ENCODE results near the gene KIAA1755. TPM values are rescaled to one million over a fixed set of nuclear protein-coding genes. Genes with fewer than 3 reads are reported as not detected.
"Not testable (repeated sequence)": the region's sequence is repeated elsewhere in the genome, so short reads cannot be mapped to it uniquely, and the experiment has no call there.

KIAA1755 gene
- total RNA-seq, 1 donor from 2014 or later: 15.2 TPM

- intact Hi-C loops (cut with DNase I): no loop called here
- Histone ChIP-seq H3K36me3 (no peaks in the 10 kb centered on the region), H3K4me1 (no peaks in the 10 kb centered on the region), H3K9me3 (no peaks in the 10 kb centered on the region), H3K27me3 (no peaks in the 10 kb centered on the region), H3K4me3 (no peak overlapping the region), H3K27ac (no peak overlapping the region)
- DNase-seq (ENCODE audit: low spot score in 2 of 2): peak in 1 of 2 donors; percentile 53
- no peak for TF ChIP-seq CTCF (IDR thresholded peaks at IDR 0.05)
Measured at GRCh38 chr20:38286586-38287531, 26.3 kb upstream of the KIAA1755 start.

GRCh38 chr20:38284893-38285444, 24.4 kb upstream of the KIAA1755 start:
- no peaks in the 10 kb centered on the region for H3K27me3 ChIP-seq
- intact Hi-C loops (cut with DNase I): no loop called here
- H3K36me3 ChIP-seq: no peaks in the 10 kb centered on the region
- no peak overlapping the region for H3K4me3 ChIP-seq
- TF ChIP-seq CTCF (IDR thresholded peaks at IDR 0.05): no peak
- peak in 1 of 2 donors; percentile 57 for DNase-seq (ENCODE audit: low spot score in 2 of 2)
- H3K27ac ChIP-seq: no peak overlapping the region
- H3K4me1 ChIP-seq: peaks cover 0 to under 1% of the 10 kb centered on the region in 2 donors
- no peaks in the 10 kb centered on the region for H3K9me3 ChIP-seq

GRCh38 chr20:38284066-38284650, 23.6 kb upstream of the KIAA1755 start:
- H3K27ac ChIP-seq; H3K4me3 ChIP-seq; H3K4me1 ChIP-seq; intact Hi-C loops (cut with DNase I); H3K27me3 ChIP-seq; H3K9me3 ChIP-seq; H3K36me3 ChIP-seq: not testable (repeated sequence)
- DNase-seq (ENCODE audit: low spot score in 2 of 2): peak in 1 of 2 donors; percentile 30

- Histone ChIP-seq H3K27ac (no peak overlapping the region), H3K4me3 (no peak overlapping the region), H3K27me3 (no peaks in the 10 kb centered on the region), H3K4me1 (peaks cover 0 to 5% of the 10 kb centered on the region in 2 donors), H3K9me3 (no peaks in the 10 kb centered on the region), H3K36me3 (no peaks in the 10 kb centered on the region)
- DNase-seq (ENCODE audit: low spot score in 2 of 2): peak in 1 of 2 donors; percentile 42
- TF ChIP-seq CTCF (IDR thresholded peaks at IDR 0.05): no peak
- intact Hi-C loops (cut with DNase I): no loop called here
Measured at GRCh38 chr20:38283236-38283635, 22.7 kb upstream of the KIAA1755 start.

GRCh38 chr20:38281176-38281915, 20.8 kb upstream of the KIAA1755 start:
- H3K36me3 ChIP-seq; H3K4me3 ChIP-seq; intact Hi-C loops (cut with DNase I); H3K4me1 ChIP-seq; H3K27ac ChIP-seq; H3K27me3 ChIP-seq; H3K9me3 ChIP-seq: not testable (repeated sequence)
- peak in 1 of 2 donors; percentile 58 for DNase-seq (ENCODE audit: low spot score in 2 of 2)

- Histone ChIP-seq H3K9me3 (peaks cover 0 to 3% of the 10 kb centered on the region in 2 donors), H3K27me3 (no peaks in the 10 kb centered on the region), H3K27ac (no peak overlapping the region), H3K4me3 (no peak overlapping the region), H3K4me1 (peaks cover 0 to 5% of the 10 kb centered on the region in 2 donors), H3K36me3 (no peaks in the 10 kb centered on the region)
- DNase-seq (ENCODE audit: low spot score in 2 of 2): no peak
- intact Hi-C loops (cut with DNase I): no loop called here
- no peak for TF ChIP-seq CTCF (IDR thresholded peaks at IDR 0.05)
Measured at GRCh38 chr20:38278763-38279162, 18.2 kb upstream of the KIAA1755 start.

All from ascending aorta (tissue), 2 donors.